Activated CD4-positive, alpha-beta T cell treated with anti-CD3 and anti-CD28 coated beads for 36 hours (primary cell): Measurements from ENCODE around the gene CLCN1. TPM values are rescaled to one million over a fixed set of nuclear protein-coding genes. Genes with fewer than 3 reads are reported as not detected.

Experiments
- ATAC-seq: fragments of 200-7000 bp; cut with Tn5 transposase; one replicate; pipeline ENCODE4 v1.10.0; 2021; ENCODE audit warnings: mild to moderate bottlenecking, moderate library complexity
- CTCF ChIA-PET: fragments of 350-600 bp; sonication (Branson Sonifier 250); formaldehyde crosslinking; loops from one replicate; lab custom pipeline; 2021; ENCODE audit warnings: antibody characterized with exemption; lab: Charles Lee
- POLR2A ChIA-PET: fragments of 350-600 bp; sonication (Branson Sonifier 250); formaldehyde crosslinking; loops from one replicate; lab custom pipeline; 2021; ENCODE audit warnings: antibody characterized with exemption, inconsistent platforms; lab: Charles Lee
- DNase-seq: peaks from one replicate; pipeline ENCODE4 v3.0.0-alpha.2; 2020
- H3K27ac Mint-ChIP-seq: one replicate; pipeline ENCODE4 v1.8.0; 2021; ENCODE audit warnings: mixed read lengths
- H3K27me3 Mint-ChIP-seq: one replicate; pipeline ENCODE4 v1.8.0; 2021; ENCODE audit warnings: mixed read lengths
- H3K36me3 Mint-ChIP-seq: one replicate; pipeline ENCODE4 v1.8.0; 2021; ENCODE audit warnings: low read depth, mixed read lengths
- H3K4me1 Mint-ChIP-seq: one replicate; pipeline ENCODE4 v1.8.0; 2021; ENCODE audit warnings: mixed read lengths
- H3K4me3 Mint-ChIP-seq: one replicate; pipeline ENCODE4 v1.8.0; 2021; ENCODE audit warnings: mild to moderate bottlenecking, moderate library complexity, mixed read lengths
- H3K9me3 Mint-ChIP-seq: one replicate; pipeline ENCODE4 v1.8.0; 2021; ENCODE audit warnings: low read depth, mixed read lengths
- intact Hi-C, 2 experiments: fragments of 100-400 bp; cut with DNase I in 1 of 2; cut with micrococcal nuclease in 1 of 2; formaldehyde crosslinking; loops; one replicate each; pipeline versions ENCODE4 v1.14.2 to v1.15.1; 2022 to 2024; cut with DNase I, micrococcal nuclease
- total RNA-seq, 2 experiments: library from RNA; stranded (reverse); gene quantifications; one replicate each; pipeline ENCODE4 v1.2.3, GENCODE V29; 2021

CLCN1 gene
- total RNA-seq, 2 experiments from 2014 or later, result 0.07 to 0.09 TPM

DNA sequence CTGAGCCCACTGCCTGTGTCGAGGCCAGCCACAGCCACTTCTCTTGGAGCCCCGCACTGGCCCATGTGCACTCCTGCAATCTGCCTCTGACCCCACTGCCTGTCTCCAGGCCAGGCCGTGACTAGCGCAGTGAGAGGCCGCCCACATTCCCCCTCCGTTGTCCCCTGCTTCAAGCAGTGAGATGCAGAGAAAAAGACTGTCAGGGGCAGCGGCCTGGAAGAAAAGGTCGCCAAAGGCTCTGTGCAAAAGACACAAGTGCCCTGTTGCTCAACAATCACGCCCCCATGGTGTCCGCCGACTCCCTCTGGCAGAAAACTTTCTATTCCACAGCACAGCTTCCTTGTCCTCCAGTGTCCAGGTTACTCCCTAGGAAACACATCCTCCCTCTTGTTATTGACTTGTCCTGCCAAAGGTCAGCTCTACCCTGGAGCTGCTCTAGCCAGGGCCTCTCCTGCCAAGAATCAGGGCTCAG lies 36.7 kb downstream of the CLCN1 start:
- Mint-ChIP-seq H3K4me1 (no peaks in the 10 kb centered on the region), H3K4me3 (no peak overlapping the region), H3K27me3 (peaks cover 1% of the 10 kb centered on the region), H3K36me3 (no peaks in the 10 kb centered on the region), H3K27ac (no peak overlapping the region), H3K9me3 (no peaks in the 10 kb centered on the region)
- ChIA-PET CTCF (no interaction called here), POLR2A (no interaction called here)
- DNase-seq, result no peak
- intact Hi-C loops, result no loop called here
- ATAC-seq, result no peak

DNA sequence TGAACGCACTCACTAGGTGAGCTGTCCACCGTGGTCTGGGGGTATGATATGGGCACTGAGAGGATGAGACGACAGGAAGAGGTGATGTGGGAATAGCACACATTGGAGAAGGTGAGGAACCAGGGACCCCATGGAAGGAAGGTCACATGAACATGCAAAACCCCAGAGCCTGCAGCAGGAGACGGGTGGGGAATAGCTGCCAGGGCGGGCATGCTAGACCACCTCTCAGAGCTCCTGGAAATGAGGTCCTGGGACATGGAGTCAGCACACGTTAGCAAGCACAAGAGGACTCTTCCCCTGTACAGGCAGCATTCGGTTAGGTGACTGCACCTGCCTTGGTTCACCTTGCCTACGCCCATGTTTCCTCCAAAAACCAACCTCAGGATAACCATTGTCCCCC lies 38.5 kb downstream of the CLCN1 start:
- Mint-ChIP-seq H3K27ac (no peak overlapping the region), H3K27me3 (no peaks in the 10 kb centered on the region), H3K9me3 (no peaks in the 10 kb centered on the region), H3K4me1 (no peaks in the 10 kb centered on the region), H3K4me3 (no peak overlapping the region), H3K36me3 (no peaks in the 10 kb centered on the region)
- ATAC-seq (no peak), DNase-seq (no peak)
- ChIA-PET POLR2A (no interaction called here), CTCF (interaction anchor here (1.4 kb wide), 1 partner anchor 9 kb away, joined by 5 read pairs; no protein-coding TSS in a partner anchor)
- intact Hi-C loops, result no loop called here

DNA sequence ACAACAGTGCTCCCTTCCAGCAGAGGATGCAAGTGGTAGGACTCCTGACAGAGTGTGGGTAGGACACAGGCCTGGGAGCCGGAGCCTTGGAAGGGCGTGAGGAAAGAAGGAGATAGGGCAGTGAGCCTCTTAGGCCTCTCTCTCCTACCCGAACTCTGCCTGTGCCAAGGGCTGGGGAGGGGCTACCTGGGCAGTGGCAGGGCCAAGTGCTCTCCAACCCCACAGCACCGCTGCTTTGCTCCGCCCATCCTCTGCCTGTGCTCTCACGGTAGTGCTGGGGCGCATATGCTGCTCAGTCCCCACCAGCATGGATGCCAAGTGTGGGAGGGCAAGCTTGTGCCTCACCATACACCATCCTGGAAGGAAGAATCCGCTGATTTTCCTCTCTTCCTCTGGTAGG lies 39.1 kb downstream of the CLCN1 start:
- Mint-ChIP-seq H3K36me3 (no peaks in the 10 kb centered on the region), H3K27me3 (no peaks in the 10 kb centered on the region), H3K4me1 (no peaks in the 10 kb centered on the region), H3K27ac (no peak overlapping the region), H3K9me3 (no peaks in the 10 kb centered on the region), H3K4me3 (no peak overlapping the region)
- intact Hi-C loops, result no loop called here
- ATAC-seq (no peak), DNase-seq (no peak)
- ChIA-PET CTCF (interaction anchor here (1.0 to 1.5 kb wide), 3 partner anchors 10 to 140 kb away, joined by 3 to 5 read pairs (median 4); no protein-coding TSS in a partner anchor), POLR2A (no interaction called here)

DNA sequence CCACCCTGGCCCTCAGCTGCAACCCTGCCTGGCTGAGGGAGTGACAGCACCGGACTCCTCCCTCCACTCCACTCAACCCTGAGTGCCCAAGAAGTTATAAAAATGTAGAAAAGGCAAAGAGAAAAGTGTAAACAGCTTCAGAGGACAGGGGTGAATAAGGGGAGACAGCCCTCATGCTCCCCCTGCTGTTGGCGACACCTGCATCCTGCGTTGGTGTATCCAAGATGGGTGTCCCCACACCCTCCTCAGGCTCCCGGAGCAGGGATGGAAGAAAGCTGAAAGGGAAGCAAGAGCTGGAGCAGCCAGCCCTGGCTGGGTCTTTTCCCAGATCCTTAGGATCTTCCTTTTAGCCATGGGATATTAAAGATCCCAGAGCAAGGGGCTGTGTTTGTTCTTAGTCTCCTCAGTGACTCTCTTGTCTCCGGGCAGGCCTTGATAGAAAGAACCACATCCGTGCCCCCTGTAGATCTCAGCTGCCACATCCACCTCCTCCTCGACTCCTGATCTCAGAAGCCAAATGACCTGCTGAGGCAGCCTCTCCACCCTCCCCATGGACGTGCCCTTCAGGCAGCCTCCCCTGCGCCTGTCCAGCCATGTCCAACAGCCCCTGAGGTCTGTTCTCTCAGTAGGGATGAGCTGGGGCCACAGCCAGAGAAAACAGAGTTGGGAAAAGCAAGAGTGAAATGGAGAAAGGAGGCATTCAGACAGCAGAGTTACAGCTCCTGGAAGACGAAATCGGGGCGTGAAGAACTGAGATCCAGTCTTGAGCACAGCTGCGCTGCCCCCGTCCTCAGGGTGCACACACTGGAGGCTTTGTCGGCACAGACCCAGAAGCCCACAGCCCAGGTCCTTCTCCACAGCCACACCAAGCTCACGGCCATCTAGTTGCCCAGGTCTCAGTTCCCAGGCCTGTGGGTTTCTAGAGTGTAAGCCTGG lies 39.8 kb downstream of the CLCN1 start:
- ChIA-PET CTCF (interaction anchor here (0.5 to 1.5 kb wide), 6 partner anchors 11 to 166 kb away, joined by 3 to 4 read pairs (median 3); no protein-coding TSS in a partner anchor), POLR2A (no interaction called here)
- Mint-ChIP-seq H3K9me3 (no peaks in the 10 kb centered on the region), H3K27me3 (peaks cover 4% of the 10 kb centered on the region), H3K27ac (no peak overlapping the region), H3K4me3 (no peak overlapping the region), H3K4me1 (no peaks in the 10 kb centered on the region), H3K36me3 (no peaks in the 10 kb centered on the region)
- ATAC-seq, result no peak
- no peak for DNase-seq
- intact Hi-C loops, result no loop called here

DNA sequence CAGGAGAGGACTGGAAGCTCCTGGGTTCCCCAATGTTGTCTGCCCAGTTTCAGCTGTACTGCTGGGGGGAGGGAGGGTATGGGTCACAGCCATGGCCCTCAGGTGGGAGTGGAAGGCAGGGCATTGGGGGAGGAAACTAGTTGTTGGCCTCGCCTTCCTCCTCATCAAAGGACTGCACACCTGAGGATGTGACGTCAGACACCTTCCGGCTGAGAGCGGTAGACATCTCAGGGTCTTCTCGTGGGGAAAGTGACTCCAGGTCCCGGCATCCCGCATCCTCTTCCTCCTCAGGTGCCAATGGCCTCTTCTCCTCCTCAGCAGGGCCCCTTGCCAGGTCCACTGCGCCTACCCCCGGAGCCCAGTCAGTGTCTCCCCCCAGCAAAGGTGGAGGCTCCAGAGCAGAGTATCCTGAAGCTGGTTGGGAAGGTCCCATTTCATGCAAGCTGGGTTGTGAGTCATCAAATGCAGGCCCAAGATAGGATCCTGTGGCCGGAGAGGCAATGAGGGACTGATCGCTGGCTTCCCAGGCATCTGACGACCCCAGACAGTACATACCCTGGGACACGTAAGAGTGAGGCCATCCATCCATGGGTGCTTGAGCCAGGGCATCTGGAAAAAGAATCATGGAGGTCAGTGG lies 40.6 kb downstream of the CLCN1 start:
- ATAC-seq, result no peak
- Mint-ChIP-seq H3K27ac (no peak overlapping the region), H3K36me3 (no peaks in the 10 kb centered on the region), H3K4me1 (no peaks in the 10 kb centered on the region), H3K9me3 (no peaks in the 10 kb centered on the region), H3K4me3 (no peak overlapping the region), H3K27me3 (peaks cover 7% of the 10 kb centered on the region)
- no peak for DNase-seq
- ChIA-PET CTCF (interaction anchor here (0.9 to 1.5 kb wide), 2 partner anchors 19 to 49 kb away, joined by 3 to 4 read pairs; no protein-coding TSS in a partner anchor), POLR2A (no interaction called here)
- intact Hi-C loops, result no loop called here

DNA sequence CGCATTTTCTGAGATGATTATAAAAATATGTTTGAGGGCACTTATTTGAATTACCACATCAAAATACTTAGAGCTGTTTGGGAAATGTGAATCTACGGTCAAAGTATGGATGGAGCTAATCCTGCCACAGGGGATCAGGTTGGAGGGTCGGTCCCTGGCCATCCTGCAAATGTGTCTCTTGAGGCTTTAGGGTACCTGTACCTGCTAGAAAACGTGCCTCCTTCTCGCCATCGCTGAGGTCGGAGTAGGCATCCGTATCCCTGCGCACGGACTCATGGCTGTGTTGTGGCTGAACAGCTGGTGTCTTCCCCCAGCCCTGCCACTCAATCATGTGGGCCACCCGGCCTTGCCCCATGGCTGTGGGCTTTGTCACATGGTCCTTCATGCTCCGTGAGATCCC lies 42.7 kb downstream of the CLCN1 start:
- POLR2A ChIA-PET, result no interaction called here
- ATAC-seq (no peak), DNase-seq (no peak)
- intact Hi-C loops, result no loop called here
- CTCF ChIA-PET, result interaction anchor here (0.5 to 1.6 kb wide), 3 partner anchors 15 to 50 kb away, joined by 3 read pairs; partner anchors contain the start of gene EPHA1
- peaks cover 3% of the 10 kb centered on the region for H3K4me1 Mint-ChIP-seq
- no peaks in the 10 kb centered on the region for H3K9me3 Mint-ChIP-seq
- no peaks in the 10 kb centered on the region for H3K36me3 Mint-ChIP-seq
- H3K27ac Mint-ChIP-seq, result no peak overlapping the region
- H3K27me3 Mint-ChIP-seq, result peaks cover 17% of the 10 kb centered on the region
- no peak overlapping the region for H3K4me3 Mint-ChIP-seq

DNA sequence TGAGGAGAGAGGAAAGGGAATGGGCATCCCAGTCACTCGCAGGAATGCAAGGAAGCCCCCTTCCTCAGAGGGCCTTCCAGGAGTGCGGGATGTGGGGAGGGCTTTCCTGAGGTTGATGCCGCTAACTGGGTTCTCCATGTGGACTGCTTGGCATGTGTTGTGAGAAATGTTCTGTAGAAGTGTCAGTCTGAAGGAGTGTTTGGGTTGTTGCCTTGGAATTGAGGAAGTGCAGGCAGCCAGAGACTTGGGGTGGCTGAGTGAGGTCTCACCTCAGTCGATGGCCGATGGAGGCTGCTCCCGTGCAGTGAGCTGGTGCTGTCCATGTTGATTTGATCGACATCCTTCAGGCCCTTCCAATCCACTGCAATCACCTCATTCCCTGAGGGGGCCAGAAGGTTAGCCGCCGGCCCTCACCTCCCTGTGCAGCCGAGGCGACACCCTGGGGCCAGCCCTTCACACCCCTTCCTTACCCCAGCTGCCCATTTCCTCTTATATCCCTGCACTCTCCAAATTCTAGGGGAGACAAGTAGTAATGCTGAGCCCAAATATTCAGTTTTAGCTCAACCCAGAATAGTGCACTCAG lies 44.0 kb downstream of the CLCN1 start:
- H3K4me3 Mint-ChIP-seq, result no peak overlapping the region
- no peaks in the 10 kb centered on the region for H3K9me3 Mint-ChIP-seq
- peaks cover 3% of the 10 kb centered on the region for H3K4me1 Mint-ChIP-seq
- ChIA-PET CTCF (interaction anchor here (0.6 to 1.6 kb wide), 6 partner anchors 9 to 559 kb away, joined by 3 to 6 read pairs (median 4); no protein-coding TSS in a partner anchor), POLR2A (interaction anchor here (0.6 to 0.7 kb wide), 2 partner anchors 12 to 23 kb away, joined by 3 to 5 read pairs; no protein-coding TSS in a partner anchor)
- H3K27ac Mint-ChIP-seq, result no peak overlapping the region
- intact Hi-C loops, result loop anchor here in 1 of 2 experiments (5.0 kb wide), 1 partner anchor 118 kb away; no protein-coding TSS in a partner anchor
- no peaks in the 10 kb centered on the region for H3K36me3 Mint-ChIP-seq
- ATAC-seq (no peak), DNase-seq (no peak)
- H3K27me3 Mint-ChIP-seq, result peaks cover 27% of the 10 kb centered on the region

DNA sequence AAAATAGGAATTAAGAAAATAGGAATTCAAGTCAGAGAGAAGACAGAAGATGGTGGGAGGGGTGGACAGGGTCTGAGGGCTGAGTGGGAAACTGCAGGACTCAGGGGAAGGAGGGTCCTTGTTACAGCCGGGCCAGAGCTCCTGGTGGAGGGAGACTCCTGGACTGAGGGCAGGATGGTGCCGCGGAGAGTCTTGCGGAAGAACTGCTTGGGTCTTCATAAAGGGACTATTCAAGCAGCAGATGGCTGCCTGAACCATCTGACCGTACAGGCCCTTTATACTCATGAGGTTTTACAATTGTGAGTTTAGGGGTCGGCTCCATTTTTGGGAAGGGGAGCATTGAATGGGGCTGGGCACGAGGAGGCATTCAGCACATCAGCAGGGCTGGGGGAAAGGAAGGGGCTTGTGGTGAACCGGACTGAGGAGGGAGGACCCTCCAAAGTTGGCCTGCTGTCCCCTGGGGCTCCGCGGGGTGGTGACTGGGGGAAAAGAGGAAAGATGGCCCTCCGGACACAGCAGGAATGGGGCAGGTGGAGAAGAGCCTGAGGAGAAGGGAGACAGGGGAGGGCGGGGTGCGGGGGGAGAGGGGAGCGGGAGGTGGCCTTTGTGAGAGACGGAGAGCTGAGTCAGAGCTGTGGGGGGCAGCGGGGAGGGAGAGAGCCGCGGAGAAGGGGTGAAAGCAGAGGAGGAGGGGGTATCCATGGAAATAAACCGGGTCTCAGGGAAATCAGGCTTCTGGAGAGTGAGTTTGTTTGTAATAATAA lies 45.1 kb downstream of the CLCN1 start:
- no peaks in the 10 kb centered on the region for H3K36me3 Mint-ChIP-seq
- no peaks in the 10 kb centered on the region for H3K9me3 Mint-ChIP-seq
- intact Hi-C loops, result loop anchor here in 1 of 2 experiments (5.0 kb wide), 1 partner anchor 119 kb away; no protein-coding TSS in a partner anchor
- ATAC-seq, result no peak
- H3K4me1 Mint-ChIP-seq, result peaks cover 3% of the 10 kb centered on the region
- POLR2A ChIA-PET, result no interaction called here
- no peak overlapping the region for H3K27ac Mint-ChIP-seq
- DNase-seq, result no peak
- CTCF ChIA-PET, result interaction anchor here (0.6 to 1.6 kb wide), 4 partner anchors 8 to 560 kb away, joined by 3 to 6 read pairs (median 4); no protein-coding TSS in a partner anchor
- H3K4me3 Mint-ChIP-seq, result peak overlapping the region; percentile 32
- H3K27me3 Mint-ChIP-seq, result peaks cover 31% of the 10 kb centered on the region

DNA sequence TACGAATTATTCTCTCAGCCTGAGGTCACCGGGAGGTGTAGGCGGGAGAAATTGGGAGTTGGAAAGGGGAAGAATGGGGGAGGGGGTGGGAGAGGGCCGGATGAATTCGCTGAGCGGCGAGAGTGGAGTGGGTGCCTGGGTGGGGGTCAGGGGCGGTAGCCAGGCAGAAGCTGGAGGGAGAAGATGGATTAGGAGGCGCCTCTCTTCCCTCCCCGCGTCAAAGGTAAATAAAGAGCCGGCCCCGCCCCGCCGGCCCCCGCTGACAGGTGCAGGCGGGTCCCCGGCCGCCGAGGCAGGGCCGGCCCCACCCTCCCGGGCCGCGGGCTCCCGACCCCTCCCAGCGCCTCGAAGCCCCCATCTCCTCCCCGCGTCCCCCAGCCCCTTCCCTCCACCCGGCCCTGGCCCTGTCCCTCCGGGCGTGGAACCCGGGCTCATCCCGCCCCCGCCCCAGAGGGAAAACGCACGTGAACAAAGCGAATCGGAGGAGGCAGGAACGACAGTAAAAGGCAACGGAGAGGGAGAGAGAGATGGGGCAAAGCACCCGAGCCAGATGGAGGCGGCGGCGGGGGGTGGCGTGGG lies 45.7 kb downstream of the CLCN1 start:
- H3K9me3 Mint-ChIP-seq, result no peaks in the 10 kb centered on the region
- peaks cover 35% of the 10 kb centered on the region for H3K27me3 Mint-ChIP-seq
- H3K4me3 Mint-ChIP-seq, result peak overlapping the region; percentile 77
- H3K4me1 Mint-ChIP-seq, result peaks cover 3% of the 10 kb centered on the region
- no peaks in the 10 kb centered on the region for H3K36me3 Mint-ChIP-seq
- POLR2A ChIA-PET, result no interaction called here
- CTCF ChIA-PET, result no interaction called here
- DNase-seq (no peak), ATAC-seq (peak; percentile 27)
- H3K27ac Mint-ChIP-seq, result no peak overlapping the region
- intact Hi-C loops, result loop anchor here in 1 of 2 experiments (1.0 to 5.0 kb wide), 2 partner anchors 19 to 119 kb away; no protein-coding TSS in a partner anchor
